Gastrocnemius medialis (tissue), 4 donors: ENCODE results near the gene THSD7B. TPM values are rescaled to one million over a fixed set of nuclear protein-coding genes. Genes with fewer than 3 reads are reported as not detected.

Experiments used
- ATAC-seq, 2 donors: fragments of 150-250 bp; one replicate each; pipeline ENCODE4 v1.9.1; 2016
- DNase-seq, 2 donors: peaks; one replicate each; pipeline ENCODE4 v3.0.0-alpha.2; 2019
- H3K27ac ChIP-seq, 4 donors: fragments of 200-600 bp; sonication (generic); 1 replicate in 1 of 4; 2 replicates in 3 of 4; pipeline ENCODE4 v1.5.1; 2016 to 2018; ENCODE audit warnings: mild to moderate bottlenecking in 2 of 4, moderate library complexity in 1 of 4
- H3K27me3 ChIP-seq, 3 donors: fragments of 200-600 bp; sonication (generic) in 2 of 3; 1 replicate in 1 of 3; 2 replicates in 2 of 3; pipeline versions ENCODE4 v1.5.1 to v1.6.0; 2016 to 2019; ENCODE audit warnings: mild to moderate bottlenecking in 1 of 3, moderate library complexity in 1 of 3
- H3K36me3 ChIP-seq, 2 donors: fragments of 200-600 bp; sonication (generic) in 1 of 2; one replicate each; pipeline ENCODE4 v1.5.1; 2017 to 2018
- H3K4me1 ChIP-seq, 2 donors: fragments of 200-600 bp; sonication (generic) in 1 of 2; one replicate each; pipeline ENCODE4 v1.5.1; 2016 to 2017; ENCODE audit warnings: mild to moderate bottlenecking in 2 of 2
- H3K4me3 ChIP-seq, 4 donors: fragments of 200-600 bp; sonication (generic) in 3 of 4; 1 replicate in 1 of 4; 2 replicates in 3 of 4; pipeline ENCODE4 v1.5.1; 2016 to 2019; ENCODE audit warnings: mild to moderate bottlenecking in 2 of 4
- H3K9me3 ChIP-seq, 3 donors: fragments of 200-600 bp; sonication (generic) in 2 of 3; 1 replicate in 1 of 3; 2 replicates in 2 of 3; pipeline ENCODE4 v1.5.1; 2016 to 2019
- CTCF ChIP-seq, 5 experiments: fragments of 450-650 bp in 3 of 5; fragments of 200-600 bp in 2 of 5; sonication (generic) in 2 of 5; IDR thresholded peaks in 4 of 5; conservative IDR thresholded peaks in 1 of 5; 1 replicate in 4 of 5; 2 replicates in 1 of 5; pipeline ENCODE4 v1.5.1; 2016 to 2019; ENCODE audit warnings: antibody characterized with exemption in 5 of 5, mild to moderate bottlenecking in 3 of 5, moderate library complexity in 3 of 5
- POLR2A ChIP-seq, 2 donors: fragments of 450-650 bp; IDR thresholded peaks; one replicate each; pipeline ENCODE4 v1.6.1; 2017; ENCODE audit warnings: antibody characterized with exemption in 2 of 2, mild to moderate bottlenecking in 2 of 2, moderate library complexity in 2 of 2
- in situ Hi-C, 4 donors: fragments of 200-750 bp; cut with MboI; loops; one replicate each; pipeline versions ENCODE4 v1.15.0 to v1.8.0; 2017; ENCODE audit warnings: low sequenced_read_pairs in 4 of 4
- intact Hi-C: fragments of 100-400 bp; cut with DNase I; formaldehyde crosslinking; loops from one replicate; pipeline ENCODE4 v1.15.1; 2023; ENCODE audit warnings: low total_unique reads
- total RNA-seq, 4 donors: library from RNA; depleted of rRNA; stranded (reverse); fragments of >200 nt; gene quantifications; one replicate each; pipeline versions ENCODE4 v1.1.0 to v1.2.3, GENCODE V29; 2016

Gene THSD7B
- total RNA-seq, 4 donors from 2014 or later = not detected

- no peaks in the 10 kb centered on the region for H3K9me3 ChIP-seq
- no peak for TF ChIP-seq POLR2A (IDR thresholded peaks at IDR 0.05)
- no peak for TF ChIP-seq CTCF (IDR thresholded peaks at IDR 0.05 in 4 of 5, conservative IDR thresholded peaks at IDR 0.05 in 1 of 5)
- in situ Hi-C loops = no loop called here
- DNase-seq (no peak), ATAC-seq (no peak)
- H3K4me1 ChIP-seq = no peaks in the 10 kb centered on the region
- H3K36me3 ChIP-seq = no peaks in the 10 kb centered on the region
- H3K27ac ChIP-seq = no peak overlapping the region
- intact Hi-C loops = no loop called here
- no peaks in the 10 kb centered on the region for H3K27me3 ChIP-seq
- H3K4me3 ChIP-seq = no peak overlapping the region
Observed at GRCh38 chr2:137039482-137040152, 274.3 kb downstream of the THSD7B start.

GRCh38 chr2:137047369-137047768, 282.0 kb downstream of the THSD7B start:
- no peaks in the 10 kb centered on the region for H3K36me3 ChIP-seq
- ATAC-seq = no peak

GRCh38 chr2:137048455-137048854, 283.1 kb downstream of the THSD7B start:
- DNase-seq = no peak
- in situ Hi-C loops (no loop called here), intact Hi-C loops (no loop called here)
- H3K4me1 ChIP-seq = no peaks in the 10 kb centered on the region
- H3K4me3 ChIP-seq = no peak overlapping the region
- H3K36me3 ChIP-seq = no peaks in the 10 kb centered on the region
- no peaks in the 10 kb centered on the region for H3K27me3 ChIP-seq
- no peaks in the 10 kb centered on the region for H3K9me3 ChIP-seq
- no peak for TF ChIP-seq CTCF (IDR thresholded peaks at IDR 0.05 in 4 of 5, conservative IDR thresholded peaks at IDR 0.05 in 1 of 5)
- no peak for TF ChIP-seq POLR2A (IDR thresholded peaks at IDR 0.05)
- ATAC-seq = no peak
- H3K27ac ChIP-seq = no peak overlapping the region

More at GRCh38 chr2:137047369-137047768, 282.0 kb downstream of the THSD7B start:
- no peak overlapping the region for H3K4me3 ChIP-seq
- H3K27ac ChIP-seq = no peak overlapping the region
- no peak for DNase-seq
- in situ Hi-C loops = no loop called here
- no peak for TF ChIP-seq CTCF (IDR thresholded peaks at IDR 0.05 in 4 of 5, conservative IDR thresholded peaks at IDR 0.05 in 1 of 5)
- no peak for TF ChIP-seq POLR2A (IDR thresholded peaks at IDR 0.05)
- H3K9me3 ChIP-seq = no peaks in the 10 kb centered on the region
- no peaks in the 10 kb centered on the region for H3K27me3 ChIP-seq
- intact Hi-C loops = no loop called here
- H3K4me1 ChIP-seq = no peaks in the 10 kb centered on the region

DNA sequence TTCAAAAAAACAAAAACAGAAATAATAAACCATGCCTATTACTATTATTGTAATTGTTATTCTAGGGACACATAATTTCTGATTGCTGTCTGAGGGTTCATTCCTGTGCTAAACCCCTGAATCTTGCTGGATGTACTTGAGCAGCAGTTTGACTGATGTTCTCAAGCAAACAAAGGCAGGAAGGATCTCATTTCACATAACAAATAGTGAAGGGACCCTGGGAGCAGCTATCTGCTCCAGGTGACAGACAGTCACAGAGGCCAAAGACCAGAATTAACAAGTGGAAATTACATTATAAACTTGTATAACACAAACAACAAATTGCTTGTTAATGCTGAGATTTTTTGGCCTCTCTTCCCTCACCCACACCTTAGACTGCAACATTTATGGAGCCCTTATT, 284.2 kb downstream of the THSD7B start:
- Histone ChIP-seq H3K9me3 (no peaks in the 10 kb centered on the region), H3K27ac (no peak overlapping the region), H3K4me1 (no peaks in the 10 kb centered on the region), H3K4me3 (no peak overlapping the region), H3K36me3 (no peaks in the 10 kb centered on the region), H3K27me3 (no peaks in the 10 kb centered on the region)
- DNase-seq (no peak), ATAC-seq (no peak)
- in situ Hi-C loops = no loop called here
- intact Hi-C loops = no loop called here
- TF ChIP-seq CTCF (IDR thresholded peaks at IDR 0.05 in 4 of 5, conservative IDR thresholded peaks at IDR 0.05 in 1 of 5) = no peak
- TF ChIP-seq POLR2A (IDR thresholded peaks at IDR 0.05) = no peak

DNA sequence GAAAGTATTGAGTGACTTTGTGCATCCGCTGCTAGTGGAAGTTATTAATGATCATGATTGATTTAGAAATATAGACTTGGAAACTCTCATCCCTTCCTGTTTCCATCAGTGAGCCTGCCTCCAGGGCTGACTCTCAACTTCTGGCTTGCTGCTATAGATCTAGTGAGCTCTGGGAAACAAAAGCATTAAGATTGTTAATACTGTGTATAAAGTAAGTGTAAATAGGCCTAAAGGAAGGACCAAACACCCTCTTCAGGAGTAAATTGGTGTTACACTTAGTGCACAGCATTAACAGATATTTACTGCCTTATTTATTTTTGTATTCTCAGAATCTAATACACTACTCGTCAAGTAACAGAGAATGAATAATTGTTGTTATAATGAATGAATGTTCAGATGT, 285.6 kb downstream of the THSD7B start:
- intact Hi-C loops = no loop called here
- TF ChIP-seq CTCF (IDR thresholded peaks at IDR 0.05 in 4 of 5, conservative IDR thresholded peaks at IDR 0.05 in 1 of 5) (no peak), POLR2A (IDR thresholded peaks at IDR 0.05) (no peak)
- Histone ChIP-seq H3K4me3 (no peak overlapping the region), H3K4me1 (no peaks in the 10 kb centered on the region), H3K27me3 (no peaks in the 10 kb centered on the region), H3K9me3 (no peaks in the 10 kb centered on the region), H3K36me3 (no peaks in the 10 kb centered on the region), H3K27ac (no peak overlapping the region)
- in situ Hi-C loops = no loop called here
- ATAC-seq (no peak), DNase-seq (no peak)
